Measurements from ENCODE around the gene CYP51A1. TPM values are rescaled to one million over a fixed set of nuclear protein-coding genes. Genes with fewer than 3 reads are reported as not detected.

Gene CYP51A1
- total and polyA plus RNA-seq, 2 of the 13 experiments (the other 11 are each of a cell fraction or from before 2014, with no cell fraction given), result 15.4 to 260 TPM

DNA sequence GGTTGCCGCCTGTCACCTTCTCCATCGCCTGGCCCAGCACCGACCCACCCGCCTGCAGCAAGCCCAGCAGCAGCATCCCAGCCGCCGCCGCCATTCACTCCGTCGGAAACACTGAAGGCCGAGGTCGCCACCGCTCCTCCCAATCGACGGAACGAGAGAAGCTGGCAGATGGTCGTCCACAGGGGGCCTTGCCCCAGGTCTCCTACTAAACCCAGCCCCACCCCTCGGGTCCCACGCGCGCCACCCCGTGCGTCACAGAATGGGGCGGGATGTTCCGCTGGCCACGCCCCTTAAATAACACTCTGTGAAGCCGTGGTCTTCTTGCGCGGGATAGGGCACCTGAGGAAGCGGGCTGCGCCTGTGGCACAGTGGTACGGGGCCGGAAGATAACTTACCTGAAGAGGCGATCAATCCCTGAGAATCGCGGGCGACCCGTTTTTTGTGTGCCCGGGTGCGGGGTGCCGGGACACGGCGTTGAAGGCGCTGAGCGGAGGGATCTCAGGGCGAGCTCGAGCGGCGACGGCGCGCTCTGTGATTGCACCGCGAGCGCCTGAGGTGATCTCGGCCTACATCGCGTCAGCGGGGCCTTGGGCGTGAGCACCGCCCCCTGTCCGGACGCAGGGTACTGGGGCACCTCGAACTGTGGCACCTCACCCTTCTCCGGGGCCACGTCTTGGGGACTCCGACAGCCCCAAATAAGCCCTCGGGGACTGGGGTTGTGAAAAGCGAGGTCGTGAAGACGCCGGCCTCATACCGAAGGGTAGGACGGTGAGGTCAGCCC lies at the start of gene CYP51A1 (continued):
- TF ChIP-seq GMEB1 (CRISPR knock-in tag; IDR thresholded peaks at IDR 0.05; ENCODE audit: borderline replicate concordance) (peak; percentile 94), TFDP1 (CRISPR knock-in tag; IDR thresholded peaks at IDR 0.05; ENCODE audit: borderline replicate concordance) (peak; percentile 50; the same call in 1 of the 2 replicates), TSC22D2 (CRISPR knock-in tag; IDR thresholded peaks at IDR 0.05; ENCODE audit: borderline replicate concordance) (peak; percentile 34; the same call in 1 of the 2 replicates), MED13 (CRISPR knock-in tag; IDR thresholded peaks at IDR 0.05) (peak; percentile 73; the same call in 1 of the 2 replicates), AHR (CRISPR knock-in tag; IDR thresholded peaks at IDR 0.05) (peak; percentile 90; the same call in 1 of the 2 replicates), TMF1 (CRISPR knock-in tag; IDR thresholded peaks at IDR 0.05; ENCODE audit: low read depth) (no peak; the same call in 1 of the 2 replicates), ZNF234 (CRISPR knock-in tag; conservative IDR thresholded peaks at IDR 0.05) (peak; percentile 86), ZNF572 (CRISPR knock-in tag; IDR thresholded peaks at IDR 0.05) (peak; percentile 72; the same call in 1 of the 2 replicates), ZNF570 (CRISPR knock-in tag; IDR thresholded peaks at IDR 0.05; ENCODE audit: borderline replicate concordance) (peak; percentile 69; the same call in 1 of the 2 replicates), KLF9 (CRISPR knock-in tag; IDR thresholded peaks at IDR 0.05; ENCODE audit: low read depth) (0 out of 2 replicates have a peak, but pooled peaks have one; percentile 39), RBAK (CRISPR knock-in tag; IDR thresholded peaks at IDR 0.05) (no peak), ZNF24 (IDR thresholded peaks at IDR 0.05) (peak; percentile 66; the same call in 1 of the 2 replicates), MBNL3 (CRISPR knock-in tag; conservative IDR thresholded peaks at IDR 0.05) (no peak), ZSCAN22 (CRISPR knock-in tag; IDR thresholded peaks at IDR 0.05) (no peak), ZNF563 (CRISPR knock-in tag; IDR thresholded peaks at IDR 0.05) (0 out of 2 replicates have a peak, but pooled peaks have one; percentile 26), KDM5B (CRISPR knock-in tag; IDR thresholded peaks at IDR 0.05; ENCODE audit: borderline replicate concordance) (peak; percentile 86), ZNF468 (CRISPR knock-in tag; IDR thresholded peaks at IDR 0.05) (no peak), SATB2 (CRISPR knock-in tag; IDR thresholded peaks at IDR 0.05) (peak; percentile 69; the same call in 1 of the 2 replicates), ZNF75D (CRISPR knock-in tag; IDR thresholded peaks at IDR 0.05; ENCODE audit: borderline replicate concordance) (peak; percentile 73; the same call in 1 of the 2 replicates), KLF12 (CRISPR knock-in tag; IDR thresholded peaks at IDR 0.05; ENCODE audit: borderline replicate concordance) (peak; percentile 55; the same call in 1 of the 2 replicates), ARNT (IDR thresholded peaks at IDR 0.05) (no peak), FOXA3 (CRISPR knock-in tag; IDR thresholded peaks at IDR 0.05) (peak; percentile 56; the same call in 1 of the 2 replicates), MED1 (CRISPR knock-in tag; IDR thresholded peaks at IDR 0.05) (peak; percentile 80)
- TF ChIP-seq, protein P1, sequence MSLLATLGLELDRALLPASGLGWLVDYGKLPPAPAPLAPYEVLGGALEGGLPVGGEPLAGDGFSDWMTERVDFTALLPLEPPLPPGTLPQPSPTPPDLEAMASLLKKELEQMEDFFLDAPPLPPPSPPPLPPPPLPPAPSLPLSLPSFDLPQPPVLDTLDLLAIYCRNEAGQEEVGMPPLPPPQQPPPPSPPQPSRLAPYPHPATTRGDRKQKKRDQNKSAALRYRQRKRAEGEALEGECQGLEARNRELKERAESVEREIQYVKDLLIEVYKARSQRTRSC (CRISPR knock-in tag; IDR thresholded peaks at IDR 0.05; ENCODE audit: low read depth), result no peak
- TF ChIP-seq, protein P2, sequence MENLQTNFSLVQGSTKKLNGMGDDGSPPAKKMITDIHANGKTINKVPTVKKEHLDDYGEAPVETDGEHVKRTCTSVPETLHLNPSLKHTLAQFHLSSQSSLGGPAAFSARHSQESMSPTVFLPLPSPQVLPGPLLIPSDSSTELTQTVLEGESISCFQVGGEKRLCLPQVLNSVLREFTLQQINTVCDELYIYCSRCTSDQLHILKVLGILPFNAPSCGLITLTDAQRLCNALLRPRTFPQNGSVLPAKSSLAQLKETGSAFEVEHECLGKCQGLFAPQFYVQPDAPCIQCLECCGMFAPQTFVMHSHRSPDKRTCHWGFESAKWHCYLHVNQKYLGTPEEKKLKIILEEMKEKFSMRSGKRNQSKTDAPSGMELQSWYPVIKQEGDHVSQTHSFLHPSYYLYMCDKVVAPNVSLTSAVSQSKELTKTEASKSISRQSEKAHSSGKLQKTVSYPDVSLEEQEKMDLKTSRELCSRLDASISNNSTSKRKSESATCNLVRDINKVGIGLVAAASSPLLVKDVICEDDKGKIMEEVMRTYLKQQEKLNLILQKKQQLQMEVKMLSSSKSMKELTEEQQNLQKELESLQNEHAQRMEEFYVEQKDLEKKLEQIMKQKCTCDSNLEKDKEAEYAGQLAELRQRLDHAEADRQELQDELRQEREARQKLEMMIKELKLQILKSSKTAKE (CRISPR knock-in tag; IDR thresholded peaks at IDR 0.05; ENCODE audit: borderline replicate concordance), result no peak

All from HepG2 (cell line).